MM.1S (cell line): ENCODE results near the gene PAX8.

Experiments
- EZH2 ChIP-seq: fragments of 300-600 bp; sonication (generic); optimal IDR thresholded peaks from 2 replicates; pipeline ENCODE3; 2017; ENCODE audit warnings: low read depth, mild to moderate bottlenecking, antibody characterized with exemption, low read length, mixed read lengths
- EZH2phosphoT487 ChIP-seq: fragments of 300-600 bp; sonication (generic); IDR thresholded peaks from 2 replicates; pipeline ENCODE4 v1.6.1; 2018; ENCODE audit warnings: antibody characterized with exemption, low read length
- TF ChIP-seq, protein P1 (sequence below): fragments of 300-600 bp; sonication (generic); IDR thresholded peaks from 2 replicates; pipeline ENCODE4 v1.5.1; 2016; ENCODE audit warnings: antibody characterized with exemption, low read length, mixed read lengths

DNA sequence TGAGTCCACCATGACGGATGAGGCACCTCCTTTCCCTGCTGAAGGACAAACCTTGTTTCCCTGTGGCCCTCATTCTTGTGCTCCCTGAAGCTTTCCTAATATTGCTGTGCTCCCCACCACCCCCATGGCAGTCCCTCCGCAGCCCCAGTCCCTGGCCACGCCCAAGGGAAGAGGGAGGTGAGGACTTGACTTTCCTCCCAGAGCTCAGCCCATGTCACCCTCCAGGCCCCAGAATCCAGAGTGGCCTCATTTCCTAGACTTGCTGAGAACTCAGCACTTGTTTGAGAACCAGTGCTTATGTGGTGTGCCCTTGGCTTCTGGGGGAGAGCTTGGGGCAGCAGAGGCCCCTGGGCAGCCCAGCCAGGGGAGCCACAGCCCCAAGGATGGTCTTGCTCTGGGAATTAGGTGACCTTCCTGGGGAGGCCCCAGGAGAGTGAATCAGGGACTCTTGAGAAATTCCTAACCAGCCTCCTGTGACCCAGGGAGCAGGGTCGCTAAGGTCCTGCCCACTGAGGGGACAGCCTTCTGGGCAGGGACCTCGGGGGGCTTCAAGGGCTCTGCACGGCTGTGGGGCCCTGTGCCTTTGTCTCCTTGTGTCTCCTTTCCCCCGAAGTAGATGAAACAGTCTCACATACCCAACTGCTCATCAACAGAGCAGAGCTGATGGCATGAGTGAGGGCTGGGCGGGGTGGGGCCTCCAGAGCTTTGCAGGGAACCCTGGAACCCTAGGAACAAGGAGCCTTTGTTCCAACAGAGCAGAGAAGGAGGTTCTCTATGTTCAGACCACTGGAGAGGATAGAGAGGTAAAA, 77.0 kb downstream of the PAX8 start:
- TF ChIP-seq, protein P1, sequence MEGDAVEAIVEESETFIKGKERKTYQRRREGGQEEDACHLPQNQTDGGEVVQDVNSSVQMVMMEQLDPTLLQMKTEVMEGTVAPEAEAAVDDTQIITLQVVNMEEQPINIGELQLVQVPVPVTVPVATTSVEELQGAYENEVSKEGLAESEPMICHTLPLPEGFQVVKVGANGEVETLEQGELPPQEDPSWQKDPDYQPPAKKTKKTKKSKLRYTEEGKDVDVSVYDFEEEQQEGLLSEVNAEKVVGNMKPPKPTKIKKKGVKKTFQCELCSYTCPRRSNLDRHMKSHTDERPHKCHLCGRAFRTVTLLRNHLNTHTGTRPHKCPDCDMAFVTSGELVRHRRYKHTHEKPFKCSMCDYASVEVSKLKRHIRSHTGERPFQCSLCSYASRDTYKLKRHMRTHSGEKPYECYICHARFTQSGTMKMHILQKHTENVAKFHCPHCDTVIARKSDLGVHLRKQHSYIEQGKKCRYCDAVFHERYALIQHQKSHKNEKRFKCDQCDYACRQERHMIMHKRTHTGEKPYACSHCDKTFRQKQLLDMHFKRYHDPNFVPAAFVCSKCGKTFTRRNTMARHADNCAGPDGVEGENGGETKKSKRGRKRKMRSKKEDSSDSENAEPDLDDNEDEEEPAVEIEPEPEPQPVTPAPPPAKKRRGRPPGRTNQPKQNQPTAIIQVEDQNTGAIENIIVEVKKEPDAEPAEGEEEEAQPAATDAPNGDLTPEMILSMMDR = no peak
- TF ChIP-seq EZH2phosphoT487 (no peak), EZH2 (no peak)
